ENCODE results near the gene SERINC3. TPM values are rescaled to one million over a fixed set of nuclear protein-coding genes. Genes with fewer than 3 reads are reported as not detected.

The SERINC3 gene
- polyA plus RNA-seq, 1 donor from 2014 or later: 64.5 TPM

GRCh38 chr20:44456611-44457010 lies 65.3 kb downstream of the SERINC3 start:
- no peaks in the 10 kb centered on the region for H3K36me3 ChIP-seq (ENCODE audit: insufficient read depth, low read length)
- no peaks in the 10 kb centered on the region for H3K79me2 ChIP-seq (replicated peaks; ENCODE audit: insufficient read depth, low read length)
- no peak overlapping the region for H3K4me3 ChIP-seq (ENCODE audit: low read length)
- no peaks in the 10 kb centered on the region for H4K20me1 ChIP-seq (ENCODE audit: insufficient read depth)
- H2AFZ ChIP-seq (ENCODE audit: low read depth, low read length): no peak overlapping the region
- H3K9ac ChIP-seq (ENCODE audit: low read length): no peak overlapping the region
- TF ChIP-seq CTCF (IDR thresholded peaks at IDR 0.05; ENCODE audit: poor library complexity, severe bottlenecking) (no peak), REST (IDR thresholded peaks at IDR 0.05; ENCODE audit: borderline replicate concordance) (no peak), EZH2 (IDR thresholded peaks at IDR 0.05; ENCODE audit: borderline replicate concordance, insufficient read depth, low read length, poor library complexity, severe bottlenecking) (no peak), EP300 (conservative IDR thresholded peaks at IDR 0.05; ENCODE audit: poor library complexity, severe bottlenecking) (no peak), POLR2AphosphoS5 (IDR thresholded peaks at IDR 0.05) (no peak)
- no peaks in the 10 kb centered on the region for H3K9me2 ChIP-seq (ENCODE audit: insufficient read depth, low read length)
- no peaks in the 10 kb centered on the region for H3F3A ChIP-seq (ENCODE audit: insufficient read depth, low read length, poor library complexity, severe bottlenecking)
- no peak overlapping the region for H3K27ac ChIP-seq (ENCODE audit: low read length)
- H3K27me3 ChIP-seq (ENCODE audit: insufficient read depth, low read depth, low read length): no peaks in the 10 kb centered on the region
- H3K9me3 ChIP-seq (ENCODE audit: low read length): no peaks in the 10 kb centered on the region
- H3K4me2 ChIP-seq (ENCODE audit: low read length): no peak overlapping the region

GRCh38 chr20:44455126-44455525 lies 66.7 kb downstream of the SERINC3 start:
- Histone ChIP-seq H2AFZ (ENCODE audit: low read depth, low read length) (no peak overlapping the region), H4K20me1 (ENCODE audit: insufficient read depth) (no peaks in the 10 kb centered on the region), H3K27ac (ENCODE audit: low read length) (no peak overlapping the region), H3K9me3 (ENCODE audit: low read length) (no peaks in the 10 kb centered on the region), H3K9ac (ENCODE audit: low read length) (no peak overlapping the region), H3F3A (ENCODE audit: insufficient read depth, low read length, poor library complexity, severe bottlenecking) (no peaks in the 10 kb centered on the region), H3K36me3 (ENCODE audit: insufficient read depth, low read length) (no peaks in the 10 kb centered on the region), H3K79me2 (replicated peaks; ENCODE audit: insufficient read depth, low read length) (no peaks in the 10 kb centered on the region), H3K27me3 (ENCODE audit: insufficient read depth, low read depth, low read length) (no peaks in the 10 kb centered on the region), H3K4me3 (ENCODE audit: low read length) (no peak overlapping the region), H3K4me2 (ENCODE audit: low read length) (no peak overlapping the region), H3K9me2 (ENCODE audit: insufficient read depth, low read length) (no peaks in the 10 kb centered on the region)
- TF ChIP-seq POLR2AphosphoS5 (IDR thresholded peaks at IDR 0.05) (no peak), TAF1 (IDR thresholded peaks at IDR 0.05; ENCODE audit: low read depth) (no peak), MXI1 (conservative IDR thresholded peaks at IDR 0.05; ENCODE audit: poor library complexity, severe bottlenecking) (no peak), SMC3 (conservative IDR thresholded peaks at IDR 0.05; ENCODE audit: poor library complexity) (no peak), CTCF (IDR thresholded peaks at IDR 0.05; ENCODE audit: poor library complexity, severe bottlenecking) (no peak), EP300 (conservative IDR thresholded peaks at IDR 0.05; ENCODE audit: poor library complexity, severe bottlenecking) (no peak), REST (IDR thresholded peaks at IDR 0.05; ENCODE audit: borderline replicate concordance) (no peak), EZH2 (IDR thresholded peaks at IDR 0.05; ENCODE audit: borderline replicate concordance, insufficient read depth, low read length, poor library complexity, severe bottlenecking) (no peak), RAD21 (conservative IDR thresholded peaks at IDR 0.05) (no peak)

Measured in neural cell (in vitro differentiated cells).